Stimulated activated CD4-positive, alpha-beta T cell treated with anti-CD3 and anti-CD28 coated beads, Interleukin-1b, Interleukin-23, amount 100 ng/mL, for 1 hour (primary cell): Measurements from ENCODE around the gene IRS2.

ENCODE experiments used
- DNase-seq, 2 donors: peaks; one replicate each; pipeline ENCODE4 v3.0.0-alpha.2; 2020; ENCODE audit warnings: low read depth in 2 of 2

The IRS2 gene

GRCh38 chr13:109758937-109759480, 27.4 kb downstream of the IRS2 start:
- DNase-seq, result no peak

DNA sequence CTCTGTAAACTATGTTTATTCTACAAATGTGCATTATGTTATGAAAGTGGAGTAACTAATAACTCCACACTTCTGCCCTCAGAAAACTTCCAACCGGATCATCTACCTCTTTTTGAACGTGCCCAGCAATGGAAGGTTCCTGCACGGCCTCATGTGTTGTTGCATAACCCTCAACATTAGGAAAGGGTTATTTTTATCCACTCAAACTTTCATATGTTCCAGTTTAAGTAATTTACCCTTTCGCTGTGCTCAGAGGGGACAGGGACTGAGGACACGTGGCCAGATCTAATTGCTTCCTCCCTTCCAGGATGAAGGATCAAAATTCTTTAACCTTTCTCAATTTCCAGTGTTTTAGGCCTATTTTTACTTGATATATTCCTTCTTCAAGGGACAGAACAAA, 29.6 kb downstream of the IRS2 start:
- no peak for DNase-seq

DNA sequence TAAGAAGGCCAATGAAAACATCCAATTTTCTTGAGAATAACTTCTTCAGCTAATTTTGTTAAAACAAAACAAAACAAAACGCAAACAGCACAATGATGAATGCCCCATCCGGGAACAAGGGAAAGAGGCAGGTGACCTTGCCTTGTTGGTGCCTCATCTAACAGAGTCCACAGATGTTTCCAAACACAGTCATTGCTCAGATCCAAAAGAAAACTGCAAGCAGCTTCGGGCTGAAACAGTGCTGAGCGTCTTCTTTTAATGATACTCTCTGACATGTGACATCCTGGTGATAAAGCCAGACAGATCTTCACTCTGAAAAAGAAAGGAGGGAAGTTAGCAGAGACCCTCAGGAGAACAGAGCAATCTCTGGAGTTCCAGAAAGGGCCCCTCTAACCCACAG, 30.4 kb downstream of the IRS2 start:
- no peak for DNase-seq

DNA sequence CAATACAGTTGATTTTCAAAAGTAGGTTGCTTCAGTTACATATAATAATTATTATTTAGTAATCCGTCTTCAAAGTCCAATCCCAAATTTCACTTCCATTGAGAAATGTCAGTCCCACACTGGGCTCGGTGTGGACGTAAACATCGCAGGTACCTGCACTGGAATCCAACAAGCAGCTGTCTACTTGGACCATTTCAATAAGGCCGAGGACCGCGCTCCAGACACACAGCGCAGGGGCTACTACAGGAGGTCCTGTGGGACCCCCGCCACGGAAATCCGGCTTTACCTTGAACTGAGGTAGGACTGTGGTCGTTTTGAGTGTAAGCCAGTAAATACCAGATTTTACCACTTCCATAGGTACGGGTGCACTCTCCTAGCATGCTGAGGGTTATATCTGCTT, 30.8 kb downstream of the IRS2 start:
- DNase-seq, result no peak

DNA sequence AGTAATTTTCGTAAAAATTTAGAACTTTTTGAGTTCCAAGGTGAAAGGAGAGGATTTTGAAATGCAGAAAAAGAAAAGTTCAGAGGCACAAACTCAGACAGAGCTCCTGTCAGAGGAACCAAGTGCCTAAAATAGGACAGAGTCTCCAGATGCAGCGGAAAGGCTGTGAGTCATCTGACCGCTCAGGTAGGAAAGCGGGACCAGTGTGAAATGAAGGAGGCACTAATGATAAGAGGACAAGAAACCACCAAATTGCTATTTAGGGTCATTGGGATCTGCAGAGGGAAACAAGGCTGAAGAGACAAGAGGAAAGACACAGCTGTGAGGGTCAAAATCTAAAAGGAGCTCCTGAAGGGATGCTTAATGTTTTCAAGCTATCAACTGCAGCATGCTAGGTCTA, 34.9 kb downstream of the IRS2 start:
- DNase-seq, result no peak

DNA sequence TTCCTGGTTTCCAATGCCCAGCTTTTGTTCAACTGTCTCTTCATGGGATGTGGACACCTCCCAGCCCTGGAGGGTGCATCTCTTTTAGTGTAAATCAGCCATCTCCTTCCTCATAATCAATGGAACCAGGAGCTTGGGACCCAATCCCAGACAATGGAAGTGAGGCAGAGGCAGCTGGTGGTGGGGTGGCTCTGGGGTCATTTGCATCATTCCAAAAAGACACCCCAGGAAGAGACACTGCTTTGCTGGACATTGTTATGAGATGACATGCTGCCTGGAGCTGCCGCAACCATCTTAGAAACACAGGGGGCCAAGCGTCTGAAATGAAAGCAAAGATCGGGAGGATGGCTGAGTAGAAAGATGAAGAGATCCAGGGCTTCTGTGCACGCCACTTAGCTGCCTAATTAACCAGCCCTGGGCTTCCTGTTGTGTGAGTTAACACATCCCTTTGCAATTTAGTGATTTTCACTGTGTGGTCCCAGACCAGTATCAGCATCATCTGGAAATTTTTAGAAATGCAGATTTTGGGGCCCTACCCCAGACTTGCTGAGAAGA, 36.1 kb downstream of the IRS2 start:
- no peak for DNase-seq

DNA sequence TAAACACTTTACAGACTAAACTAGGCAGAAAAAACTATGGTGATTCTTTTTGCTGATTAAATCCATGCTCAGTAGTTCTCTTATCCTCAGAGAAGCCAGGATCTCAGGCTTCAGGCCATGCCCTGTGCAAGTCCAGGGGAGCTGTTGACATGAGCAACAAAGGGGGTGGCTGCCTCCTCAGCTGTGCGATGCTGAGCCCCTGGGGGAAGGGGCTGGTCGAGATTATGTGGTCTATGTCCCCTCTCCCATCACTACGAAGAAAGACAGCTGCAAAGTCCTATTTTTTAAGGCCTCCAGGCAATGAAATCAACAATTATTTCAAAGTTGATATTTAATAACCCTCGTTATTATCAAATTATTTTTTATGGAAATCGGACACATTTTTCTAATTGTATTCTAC, 37.0 kb downstream of the IRS2 start:
- no peak for DNase-seq

GRCh38 chr13:109748677-109749076, 37.7 kb downstream of the IRS2 start:
- DNase-seq, result no peak

- no peak for DNase-seq
Observed at GRCh38 chr13:109747524-109747923, 38.9 kb downstream of the IRS2 start.

- no peak for DNase-seq
Observed at GRCh38 chr13:109746364-109746763, 40.0 kb downstream of the IRS2 start.

- DNase-seq, result no peak
Observed at GRCh38 chr13:109745702-109746101, 40.7 kb downstream of the IRS2 start.

DNA sequence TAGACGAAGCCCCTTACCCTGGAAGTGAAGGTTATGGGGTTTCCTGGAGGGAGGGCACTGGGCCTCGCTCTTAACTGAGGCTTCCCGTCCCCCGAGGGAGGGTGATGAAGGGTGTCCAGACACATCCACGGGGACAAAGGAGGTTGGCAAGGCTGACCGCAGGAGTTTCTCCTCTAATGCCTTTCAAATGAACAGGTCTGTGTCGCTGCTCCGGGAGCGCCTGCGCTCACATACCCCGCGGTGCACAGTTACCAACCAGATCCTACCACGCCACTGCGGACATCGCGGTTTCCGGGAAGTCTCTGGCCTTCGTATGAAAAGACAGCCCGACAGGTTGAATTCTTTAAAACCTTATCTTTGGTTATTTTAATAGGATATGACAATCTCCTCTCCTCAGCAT, 41.3 kb downstream of the IRS2 start:
- no peak for DNase-seq

- DNase-seq, result no peak
Observed at GRCh38 chr13:109744512-109745051, 41.8 kb downstream of the IRS2 start.

- no peak for DNase-seq
Observed at GRCh38 chr13:109743706-109744453, 42.5 kb downstream of the IRS2 start.

GRCh38 chr13:109741966-109742365, 44.4 kb downstream of the IRS2 start:
- no peak for DNase-seq

GRCh38 chr13:109740721-109741120, 45.7 kb downstream of the IRS2 start:
- no peak for DNase-seq

DNA sequence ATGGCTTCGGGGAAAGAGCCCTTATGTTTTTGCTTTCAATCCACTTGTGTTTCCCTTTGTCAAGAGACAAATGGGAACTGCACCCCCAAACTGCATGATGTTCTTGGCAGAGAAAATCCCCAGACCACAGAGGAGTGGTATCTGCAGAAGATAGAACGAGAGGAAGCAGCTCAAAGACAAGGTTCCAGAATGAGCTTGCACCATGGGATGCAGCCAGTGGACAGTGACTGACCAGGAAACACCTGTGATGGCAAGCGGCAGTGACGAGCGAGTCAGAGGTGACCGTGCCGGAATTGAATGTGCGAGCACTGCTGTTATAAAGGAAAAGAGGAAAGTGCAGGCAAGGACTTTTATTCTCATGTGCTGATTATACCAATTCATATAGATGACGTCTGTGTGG, 46.3 kb downstream of the IRS2 start:
- no peak for DNase-seq

- DNase-seq, result no peak
Observed at GRCh38 chr13:109738298-109738746, 48.1 kb downstream of the IRS2 start.

- DNase-seq, result no peak
Observed at GRCh38 chr13:109737606-109738005, 48.8 kb downstream of the IRS2 start.

DNA sequence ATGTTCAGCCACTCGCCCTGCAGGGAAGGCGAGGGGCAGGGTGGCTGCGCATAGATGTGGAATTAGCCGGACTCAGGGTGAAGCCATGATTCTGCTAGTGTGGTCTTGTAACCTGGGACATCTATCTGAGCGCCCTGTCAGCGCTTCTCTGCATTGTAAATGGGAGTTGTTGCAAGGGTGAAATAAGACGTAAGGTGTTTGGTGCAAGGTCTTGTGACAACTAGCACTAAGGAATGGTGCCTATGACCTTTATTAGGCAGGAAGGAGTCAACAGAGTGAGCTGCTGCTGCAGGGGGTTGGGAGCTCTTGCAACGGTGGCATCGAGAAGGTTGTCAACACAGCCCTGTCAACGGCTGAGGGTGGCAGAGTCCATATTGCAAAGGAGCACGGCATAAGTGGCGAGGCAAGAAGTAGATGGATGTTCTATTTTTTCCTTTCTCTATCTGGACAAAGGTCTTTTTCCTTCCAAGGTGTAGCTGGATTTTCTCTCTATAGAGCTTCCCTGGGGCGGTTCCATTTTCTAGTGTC, 49.3 kb downstream of the IRS2 start:
- no peak for DNase-seq

DNA sequence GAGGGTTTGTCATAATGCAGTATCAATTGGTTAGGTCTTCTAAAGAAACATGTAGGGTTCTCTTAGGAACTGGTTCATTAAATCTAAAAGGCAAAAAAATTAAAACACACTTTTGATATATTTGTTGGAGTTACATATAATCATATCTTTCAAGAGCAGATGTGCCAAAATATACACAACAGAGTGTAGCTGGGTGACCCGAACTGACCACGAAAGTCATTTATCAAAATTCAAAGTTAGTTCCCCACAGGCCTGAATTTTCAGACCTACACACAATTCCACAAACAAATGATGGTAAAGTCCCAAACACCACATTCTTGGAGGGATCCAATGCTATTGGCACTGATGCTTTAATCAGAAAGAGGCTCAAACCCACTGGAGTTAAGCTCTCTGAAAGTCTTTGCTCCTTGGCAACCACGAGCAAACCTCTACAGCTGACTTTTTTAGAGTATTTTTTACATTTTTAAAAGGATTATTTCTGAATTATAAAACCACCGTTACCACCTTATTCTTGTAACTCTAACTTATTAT, 50.9 kb downstream of the IRS2 start:
- DNase-seq, result no peak

GRCh38 chr13:109734002-109734785, 52.2 kb downstream of the IRS2 start:
- DNase-seq, result no peak
